Measurements from ENCODE around the gene FHIT. TPM values are rescaled to one million over a fixed set of nuclear protein-coding genes. Genes with fewer than 3 reads are reported as not detected.

The FHIT gene
- total and polyA plus RNA-seq, 5 experiments from 2014 or later = 11.7 to 32.3 (median 15.5) TPM

- POLR2A ChIA-PET = no interaction called here
- Mint-ChIP-seq H3K36me3 (peaks cover 13 to 18% (median 15%) of the 10 kb centered on the region in 3 donors), H3K27ac (peak overlapping the region in 1 of 10 donors; percentile 39), H3K4me1 (peaks cover 6 to 21% (median 9%) of the 10 kb centered on the region in 4 donors), H3K27me3 (no peaks in the 10 kb centered on the region), H3K4me3 (no peak overlapping the region), H3K9me3 (peaks cover 0 to 19% (median 3%) of the 10 kb centered on the region in 9 donors)
- DNase-seq = no peak
- ATAC-seq = no peak
These were observed 1430.8 kb downstream of the FHIT start for GRCh38 chr3:59820352-59820934.

- peaks cover 2 to 10% (median 6%) of the 10 kb centered on the region in 4 donors for H3K4me1 Mint-ChIP-seq
- H3K27ac Mint-ChIP-seq = no peak overlapping the region
- ATAC-seq = no peak
- no peaks in the 10 kb centered on the region for H3K27me3 Mint-ChIP-seq
- no peak overlapping the region for H3K4me3 Mint-ChIP-seq
- peaks cover 15 to 23% (median 19%) of the 10 kb centered on the region in 3 donors for H3K36me3 Mint-ChIP-seq
- H3K9me3 Mint-ChIP-seq = peaks cover 0 to 19% (median 3%) of the 10 kb centered on the region in 9 donors
- no peak for DNase-seq
- POLR2A ChIA-PET = no interaction called here
These were observed 1432.3 kb downstream of the FHIT start for GRCh38 chr3:59818919-59819300.

GRCh38 chr3:59818033-59818918, 1433.0 kb downstream of the FHIT start:
- Mint-ChIP-seq H3K27ac (peak overlapping the region in 1 of 10 donors; percentile 17), H3K4me1 (peaks cover 2 to 9% (median 5%) of the 10 kb centered on the region in 4 donors), H3K4me3 (no peak overlapping the region), H3K27me3 (no peaks in the 10 kb centered on the region), H3K9me3 (peaks cover 0 to 15% (median 3%) of the 10 kb centered on the region in 9 donors), H3K36me3 (peaks cover 15 to 23% (median 18%) of the 10 kb centered on the region in 3 donors)
- POLR2A ChIA-PET = no interaction called here
- DNase-seq = no peak
- no peak for ATAC-seq

GRCh38 chr3:59817511-59817910, 1433.7 kb downstream of the FHIT start:
- POLR2A ChIA-PET = no interaction called here
- DNase-seq (no peak), ATAC-seq (no peak)
- Mint-ChIP-seq H3K4me3 (no peak overlapping the region), H3K9me3 (peaks cover 0 to 10% (median 3%) of the 10 kb centered on the region in 9 donors), H3K4me1 (peaks cover 2 to 9% (median 5%) of the 10 kb centered on the region in 4 donors), H3K27me3 (no peaks in the 10 kb centered on the region), H3K36me3 (peaks cover 7 to 21% (median 11%) of the 10 kb centered on the region in 3 donors), H3K27ac (peak overlapping the region in 5 of 10 donors; percentile 9 to 41 (median 16))

- POLR2A ChIA-PET = no interaction called here
- H3K36me3 Mint-ChIP-seq = peaks cover 7 to 16% (median 9%) of the 10 kb centered on the region in 3 donors
- peaks cover 2 to 10% (median 8%) of the 10 kb centered on the region in 4 donors for H3K4me1 Mint-ChIP-seq
- DNase-seq = no peak
- H3K9me3 Mint-ChIP-seq = peaks cover 0 to 10% (median 0%) of the 10 kb centered on the region in 9 donors
- no peak for ATAC-seq
- no peaks in the 10 kb centered on the region for H3K27me3 Mint-ChIP-seq
- H3K4me3 Mint-ChIP-seq = no peak overlapping the region
- no peak overlapping the region for H3K27ac Mint-ChIP-seq
These were observed 1434.9 kb downstream of the FHIT start for GRCh38 chr3:59816312-59816711.

- H3K4me1 Mint-ChIP-seq = peaks cover 13 to 26% (median 17%) of the 10 kb centered on the region in 4 donors
- no peak overlapping the region for H3K27ac Mint-ChIP-seq
- no peak for DNase-seq
- POLR2A ChIA-PET = no interaction called here
- H3K4me3 Mint-ChIP-seq = no peak overlapping the region
- H3K36me3 Mint-ChIP-seq = peaks cover 0 to 19% (median 9%) of the 10 kb centered on the region in 3 donors
- H3K27me3 Mint-ChIP-seq = no peaks in the 10 kb centered on the region
- H3K9me3 Mint-ChIP-seq = no peaks in the 10 kb centered on the region
- ATAC-seq = no peak
These were observed 1438.1 kb downstream of the FHIT start for GRCh38 chr3:59813148-59813538.

- no peaks in the 10 kb centered on the region for H3K27me3 Mint-ChIP-seq
- H3K4me1 Mint-ChIP-seq = peaks cover 10 to 23% (median 14%) of the 10 kb centered on the region in 4 donors
- no peak overlapping the region for H3K27ac Mint-ChIP-seq
- POLR2A ChIA-PET = no interaction called here
- ATAC-seq (no peak), DNase-seq (no peak)
- no peaks in the 10 kb centered on the region for H3K9me3 Mint-ChIP-seq
- peaks cover 0 to 18% (median 9%) of the 10 kb centered on the region in 3 donors for H3K36me3 Mint-ChIP-seq
- no peak overlapping the region for H3K4me3 Mint-ChIP-seq
These were observed 1438.8 kb downstream of the FHIT start for GRCh38 chr3:59812237-59813147.

GRCh38 chr3:59811160-59811559, 1440.1 kb downstream of the FHIT start:
- H3K4me3 Mint-ChIP-seq = no peak overlapping the region
- peaks cover 8 to 23% (median 14%) of the 10 kb centered on the region in 4 donors for H3K4me1 Mint-ChIP-seq
- H3K27ac Mint-ChIP-seq = no peak overlapping the region
- ATAC-seq (no peak), DNase-seq (no peak)
- H3K27me3 Mint-ChIP-seq = no peaks in the 10 kb centered on the region
- H3K9me3 Mint-ChIP-seq = no peaks in the 10 kb centered on the region
- peaks cover 0 to 10% (median 6%) of the 10 kb centered on the region in 3 donors for H3K36me3 Mint-ChIP-seq
- POLR2A ChIA-PET = no interaction called here

GRCh38 chr3:59810606-59811005, 1440.6 kb downstream of the FHIT start:
- peaks cover 0 to 10% (median 6%) of the 10 kb centered on the region in 3 donors for H3K36me3 Mint-ChIP-seq
- peak overlapping the region in 1 of 10 donors; percentile 4 for H3K27ac Mint-ChIP-seq
- POLR2A ChIA-PET = interaction anchor here (0.6 kb wide), 1 partner anchor 625 kb away, joined by 3 read pairs; no protein-coding TSS in a partner anchor
- no peaks in the 10 kb centered on the region for H3K9me3 Mint-ChIP-seq
- H3K27me3 Mint-ChIP-seq = no peaks in the 10 kb centered on the region
- peaks cover 8 to 23% (median 14%) of the 10 kb centered on the region in 4 donors for H3K4me1 Mint-ChIP-seq
- H3K4me3 Mint-ChIP-seq = no peak overlapping the region
- ATAC-seq = no peak
- DNase-seq = no peak

- POLR2A ChIA-PET = interaction anchor here (0.6 kb wide), 1 partner anchor 624 kb away, joined by 3 read pairs; no protein-coding TSS in a partner anchor
- Mint-ChIP-seq H3K4me1 (peaks cover 8 to 23% (median 12%) of the 10 kb centered on the region in 4 donors), H3K36me3 (peaks cover 0 to 5% (median 2%) of the 10 kb centered on the region in 3 donors), H3K27me3 (no peaks in the 10 kb centered on the region), H3K9me3 (no peaks in the 10 kb centered on the region), H3K27ac (peak overlapping the region in 3 of 10 donors; percentile 6 to 31 (median 31)), H3K4me3 (peak overlapping the region in 1 of 10 donors; percentile 18)
- no peak for ATAC-seq
- peak in 3 of 10 donors; percentile 20 to 30 (median 25) for DNase-seq
These were observed 1441.4 kb downstream of the FHIT start for GRCh38 chr3:59809710-59810444.

- Mint-ChIP-seq H3K9me3 (no peaks in the 10 kb centered on the region), H3K27me3 (no peaks in the 10 kb centered on the region), H3K36me3 (peaks cover 0 to 5% (median 2%) of the 10 kb centered on the region in 3 donors), H3K4me1 (peaks cover 8 to 23% (median 14%) of the 10 kb centered on the region in 4 donors), H3K27ac (peak overlapping the region in 1 of 10 donors; percentile 41), H3K4me3 (no peak overlapping the region)
- DNase-seq = no peak
- no peak for ATAC-seq
- POLR2A ChIA-PET = no interaction called here
These were observed 1442.2 kb downstream of the FHIT start for GRCh38 chr3:59809016-59809415.

Data from naive thymus-derived CD8-positive, alpha-beta T cell (primary cell).